Measurements from ENCODE around the gene VPS4A.

GRCh38 chr16:69318177-69318910 lies 7.2 kb downstream of the VPS4A start:
- no peak for TF ChIP-seq POLR2A (IDR thresholded peaks at IDR 0.05; ENCODE audit: low read length)
- TF ChIP-seq GATA1 (IDR thresholded peaks at IDR 0.05; ENCODE audit: low read depth, low read length) = no peak
